HG02870 (cell line): ENCODE measurements around the gene KCNE2.

ENCODE experiments used
- ATAC-seq: cut with Tn5 transposase; IDR thresholded peaks from one replicate; pipeline ENCODE4 v1.9.1; 2021; ENCODE audit warnings: mild to moderate bottlenecking, moderate library complexity; ENCODE audit not compliant: unreplicated experiment

The KCNE2 gene

GRCh38 chr21:34363733-34364132 is at the start of gene KCNE2:
TSS of gene KCNE2 (plus strand) at chr21:34364006. CDS start at chr21:34370479, 6,473 bp downstream.
- no peak for ATAC-seq

GRCh38 chr21:34319585-34319984 is 44.2 kb upstream of the KCNE2 start:
- no peak for ATAC-seq

GRCh38 chr21:34320011-34320410 is 43.8 kb upstream of the KCNE2 start:
- ATAC-seq, result no peak

GRCh38 chr21:34330055-34330454 is 33.8 kb upstream of the KCNE2 start:
- ATAC-seq, result no peak

GRCh38 chr21:34331726-34332125 is 32.1 kb upstream of the KCNE2 start:
- ATAC-seq, result no peak

GRCh38 chr21:34332347-34332746 is 31.5 kb upstream of the KCNE2 start:
- no peak for ATAC-seq

GRCh38 chr21:34333121-34333739 is 30.6 kb upstream of the KCNE2 start:
- no peak for ATAC-seq

- ATAC-seq, result no peak
Measured at GRCh38 chr21:34335316-34335715, 28.5 kb upstream of the KCNE2 start.

- ATAC-seq, result no peak
Measured at GRCh38 chr21:34336245-34336644, 27.6 kb upstream of the KCNE2 start.

GRCh38 chr21:34336756-34337391 is 26.9 kb upstream of the KCNE2 start:
- ATAC-seq, result no peak

GRCh38 chr21:34337741-34338140 is 26.1 kb upstream of the KCNE2 start:
- ATAC-seq, result no peak

- no peak for ATAC-seq
Measured at GRCh38 chr21:34338226-34338625, 25.6 kb upstream of the KCNE2 start.

- no peak for ATAC-seq
Measured at GRCh38 chr21:34340061-34340460, 23.7 kb upstream of the KCNE2 start.

- ATAC-seq, result no peak
Measured at GRCh38 chr21:34342476-34342875, 21.3 kb upstream of the KCNE2 start.

- no peak for ATAC-seq
Measured at GRCh38 chr21:34343347-34343746, 20.5 kb upstream of the KCNE2 start.

- no peak for ATAC-seq
Measured at GRCh38 chr21:34343838-34344381, 19.9 kb upstream of the KCNE2 start.

GRCh38 chr21:34344584-34344983 is 19.2 kb upstream of the KCNE2 start:
- no peak for ATAC-seq

GRCh38 chr21:34345091-34345871 is 18.5 kb upstream of the KCNE2 start:
- ATAC-seq, result no peak

- no peak for ATAC-seq
Measured at GRCh38 chr21:34345892-34346291, 17.9 kb upstream of the KCNE2 start.

GRCh38 chr21:34348890-34349519 is 14.8 kb upstream of the KCNE2 start:
- no peak for ATAC-seq

GRCh38 chr21:34351786-34352241 is 12.0 kb upstream of the KCNE2 start:
- ATAC-seq, result peak; percentile 78
